Tibial nerve (tissue), 4 donors: ENCODE results near the gene ETNK2.

Experiments
- EP300 ChIP-seq, 2 donors: sonication (generic); formaldehyde crosslinking; IDR thresholded peaks; one replicate each; pipeline ENCODE4 v1.6.1; 2017; ENCODE audit warnings: antibody characterized with exemption in 2 of 2, mild to moderate bottlenecking in 1 of 2
- POLR2A ChIP-seq, 2 donors: fragments of 450-650 bp; IDR thresholded peaks; one replicate each; pipeline ENCODE4 v1.6.1; 2017; ENCODE audit warnings: antibody characterized with exemption in 2 of 2, mild to moderate bottlenecking in 2 of 2, moderate library complexity in 2 of 2
- TF ChIP-seq, protein P1 (sequence below), 5 experiments: fragments of 200-600 bp in 3 of 5; fragments of 450-650 bp in 2 of 5; sonication (generic) in 3 of 5; IDR thresholded peaks; one replicate each; pipeline ENCODE4 v1.5.1; 2016 to 2019; ENCODE audit warnings: antibody characterized with exemption in 5 of 5, mild to moderate bottlenecking in 3 of 5, moderate library complexity in 2 of 5

DNA sequence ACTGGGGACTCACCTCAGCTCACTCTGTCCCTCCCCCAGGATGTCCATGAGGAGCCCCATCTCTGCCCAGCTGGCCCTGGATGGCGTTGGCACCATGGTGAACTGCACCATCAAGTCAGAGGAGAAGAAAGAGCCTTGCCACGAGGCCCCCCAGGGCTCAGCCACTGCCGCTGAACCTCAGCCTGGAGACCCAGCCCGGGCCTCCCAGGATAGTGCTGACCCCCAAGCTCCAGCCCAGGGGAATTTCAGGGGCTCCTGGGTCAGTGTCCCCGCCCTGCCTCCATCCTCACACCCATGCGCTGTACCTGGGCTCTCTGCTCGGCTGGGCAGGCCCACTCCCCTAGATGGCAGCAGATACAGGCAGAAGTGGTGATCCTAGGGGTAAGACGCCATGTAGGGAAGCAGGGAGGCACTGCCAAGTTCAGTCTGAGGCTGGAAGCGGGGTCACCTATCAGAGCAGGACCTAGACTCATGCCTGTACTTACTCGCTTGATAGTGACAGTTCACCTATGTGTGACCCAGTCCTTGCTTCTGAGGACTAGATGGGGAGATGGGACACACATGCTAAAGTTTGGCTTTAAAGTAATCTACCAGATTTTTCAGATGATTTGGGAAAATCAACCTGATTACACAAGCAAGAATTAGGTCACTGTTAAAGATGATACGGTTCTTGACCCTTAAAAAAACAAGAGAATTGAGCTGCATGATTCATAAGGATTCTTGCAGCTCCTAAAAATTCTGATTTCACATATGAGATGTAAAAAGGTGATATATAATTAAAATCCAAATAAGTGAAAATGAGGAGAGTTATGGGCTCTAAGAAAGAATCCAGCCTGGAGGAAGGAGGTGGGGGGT lies 38.7 kb downstream of the ETNK2 start:
- TF ChIP-seq, protein P1, sequence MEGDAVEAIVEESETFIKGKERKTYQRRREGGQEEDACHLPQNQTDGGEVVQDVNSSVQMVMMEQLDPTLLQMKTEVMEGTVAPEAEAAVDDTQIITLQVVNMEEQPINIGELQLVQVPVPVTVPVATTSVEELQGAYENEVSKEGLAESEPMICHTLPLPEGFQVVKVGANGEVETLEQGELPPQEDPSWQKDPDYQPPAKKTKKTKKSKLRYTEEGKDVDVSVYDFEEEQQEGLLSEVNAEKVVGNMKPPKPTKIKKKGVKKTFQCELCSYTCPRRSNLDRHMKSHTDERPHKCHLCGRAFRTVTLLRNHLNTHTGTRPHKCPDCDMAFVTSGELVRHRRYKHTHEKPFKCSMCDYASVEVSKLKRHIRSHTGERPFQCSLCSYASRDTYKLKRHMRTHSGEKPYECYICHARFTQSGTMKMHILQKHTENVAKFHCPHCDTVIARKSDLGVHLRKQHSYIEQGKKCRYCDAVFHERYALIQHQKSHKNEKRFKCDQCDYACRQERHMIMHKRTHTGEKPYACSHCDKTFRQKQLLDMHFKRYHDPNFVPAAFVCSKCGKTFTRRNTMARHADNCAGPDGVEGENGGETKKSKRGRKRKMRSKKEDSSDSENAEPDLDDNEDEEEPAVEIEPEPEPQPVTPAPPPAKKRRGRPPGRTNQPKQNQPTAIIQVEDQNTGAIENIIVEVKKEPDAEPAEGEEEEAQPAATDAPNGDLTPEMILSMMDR (IDR thresholded peaks at IDR 0.05): no peak
- TF ChIP-seq EP300 (IDR thresholded peaks at IDR 0.05): no peak
- no peak for TF ChIP-seq POLR2A (IDR thresholded peaks at IDR 0.05)
